Panc1 (cell line): Measurements from ENCODE around the gene KIF25.

ENCODE experiments used
- CTCF ChIP-seq: fragments of 450-650 bp; IDR thresholded peaks from 2 replicates; pipeline ENCODE4 v1.5.1; 2017; ENCODE audit warnings: mild to moderate bottlenecking
- POLR2AphosphoS5 ChIP-seq: IDR thresholded peaks from 2 replicates; pipeline ENCODE4 v1.6.1; 2012; ENCODE audit warnings: mild to moderate bottlenecking, low read depth, low read length, moderate library complexity
- REST ChIP-seq, 2 experiments: IDR thresholded peaks; 2 replicates each; pipeline ENCODE4 v1.6.1; 2011 to 2012; ENCODE audit warnings: low read depth in 2 of 2, control low read depth in 1 of 2, low read length in 1 of 2, mild to moderate bottlenecking in 1 of 2, moderate library complexity in 1 of 2; ENCODE audit not compliant: insufficient read depth in 1 of 2

GRCh38 chr6:168057836-168058235 is 60.4 kb downstream of the KIF25 start:
- TF ChIP-seq CTCF = no peak
- no peak for TF ChIP-seq REST (IDR thresholded peaks at IDR 0.05; ENCODE audit: insufficient read depth in 1 of 2, low read depth in 2 of 2, low read length in 1 of 2)
- no peak for TF ChIP-seq POLR2AphosphoS5
